Type B pancreatic cell (in vitro differentiated cells): Measurements from ENCODE around the gene CCDC8. TPM values are rescaled to one million over a fixed set of nuclear protein-coding genes. Genes with fewer than 3 reads are reported as not detected.
"Not testable (repeated sequence)": the region's sequence is repeated elsewhere in the genome, so short reads cannot be mapped to it uniquely, and the experiment has no call there.

Source experiments
- DNase-seq: peaks from one replicate; pipeline ENCODE4 v3.0.0; 2021; ENCODE audit warnings: mixed read lengths; ENCODE audit not compliant: unreplicated experiment; ENCODE audit errors: extremely low spot score
- H3K27ac Mint-ChIP-seq: 2 replicates; pipeline ENCODE4 v1.8.0; 2021; ENCODE audit warnings: mild to moderate bottlenecking, mixed read lengths
- H3K27me3 Mint-ChIP-seq: 2 replicates; pipeline ENCODE4 v1.8.0; 2021; ENCODE audit warnings: mixed read lengths
- H3K36me3 Mint-ChIP-seq: 2 replicates; pipeline ENCODE4 v1.8.0; 2021; ENCODE audit warnings: mixed read lengths
- H3K4me1 Mint-ChIP-seq: one replicate; pipeline ENCODE4 v1.8.0; 2021; ENCODE audit warnings: mixed read lengths; ENCODE audit not compliant: unreplicated experiment
- H3K4me3 Mint-ChIP-seq: 2 replicates; pipeline ENCODE4 v1.8.0; 2021; ENCODE audit warnings: mild to moderate bottlenecking, mixed read lengths
- H3K9me3 Mint-ChIP-seq: 2 replicates; pipeline ENCODE4 v1.8.0; 2021; ENCODE audit warnings: mixed read lengths
- total RNA-seq: library from RNA; stranded (reverse); gene quantifications from 2 replicates; pipeline ENCODE4 v1.2.1, GENCODE V29; 2021; ENCODE audit warnings: low replicate concordance
- TF ChIP-seq, protein P1 (sequence below): fragments of 200-600 bp; sonication (generic); conservative IDR thresholded peaks from 2 replicates; pipeline ENCODE4 v1.5.0; 2021; ENCODE audit warnings: antibody characterized with exemption, mild to moderate bottlenecking

CCDC8 gene
- total RNA-seq, 1 donor from 2014 or later = 29.3 TPM

DNA sequence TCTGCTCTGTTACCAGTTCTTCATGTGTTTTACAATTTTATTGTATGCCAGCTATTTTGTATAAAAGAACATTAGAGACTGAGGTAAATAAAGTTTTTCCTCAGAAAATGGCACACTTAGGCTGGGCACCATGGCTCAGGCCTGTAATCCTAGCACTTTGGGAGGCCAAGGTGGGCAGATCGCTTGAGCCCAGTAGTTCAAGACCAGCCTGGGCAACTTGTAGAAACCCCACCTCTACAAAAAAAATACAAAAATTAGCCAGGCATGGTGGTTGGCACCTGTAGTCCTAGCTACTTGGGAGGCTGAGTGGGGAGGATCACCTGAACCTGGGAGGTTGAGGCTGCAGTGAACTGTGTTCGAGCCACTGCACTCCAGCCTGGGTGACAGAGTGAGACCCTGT lies 32.0 kb downstream of the CCDC8 start:
- Mint-ChIP-seq H3K36me3 (peaks cover 49% of the 10 kb centered on the region), H3K4me3 (no peak overlapping the region), H3K27ac (no peak overlapping the region), H3K27me3 (no peaks in the 10 kb centered on the region), H3K4me1 (no peaks in the 10 kb centered on the region), H3K9me3 (no peaks in the 10 kb centered on the region)
- TF ChIP-seq, protein P1, sequence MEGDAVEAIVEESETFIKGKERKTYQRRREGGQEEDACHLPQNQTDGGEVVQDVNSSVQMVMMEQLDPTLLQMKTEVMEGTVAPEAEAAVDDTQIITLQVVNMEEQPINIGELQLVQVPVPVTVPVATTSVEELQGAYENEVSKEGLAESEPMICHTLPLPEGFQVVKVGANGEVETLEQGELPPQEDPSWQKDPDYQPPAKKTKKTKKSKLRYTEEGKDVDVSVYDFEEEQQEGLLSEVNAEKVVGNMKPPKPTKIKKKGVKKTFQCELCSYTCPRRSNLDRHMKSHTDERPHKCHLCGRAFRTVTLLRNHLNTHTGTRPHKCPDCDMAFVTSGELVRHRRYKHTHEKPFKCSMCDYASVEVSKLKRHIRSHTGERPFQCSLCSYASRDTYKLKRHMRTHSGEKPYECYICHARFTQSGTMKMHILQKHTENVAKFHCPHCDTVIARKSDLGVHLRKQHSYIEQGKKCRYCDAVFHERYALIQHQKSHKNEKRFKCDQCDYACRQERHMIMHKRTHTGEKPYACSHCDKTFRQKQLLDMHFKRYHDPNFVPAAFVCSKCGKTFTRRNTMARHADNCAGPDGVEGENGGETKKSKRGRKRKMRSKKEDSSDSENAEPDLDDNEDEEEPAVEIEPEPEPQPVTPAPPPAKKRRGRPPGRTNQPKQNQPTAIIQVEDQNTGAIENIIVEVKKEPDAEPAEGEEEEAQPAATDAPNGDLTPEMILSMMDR = no peak
- no peak for DNase-seq

DNA sequence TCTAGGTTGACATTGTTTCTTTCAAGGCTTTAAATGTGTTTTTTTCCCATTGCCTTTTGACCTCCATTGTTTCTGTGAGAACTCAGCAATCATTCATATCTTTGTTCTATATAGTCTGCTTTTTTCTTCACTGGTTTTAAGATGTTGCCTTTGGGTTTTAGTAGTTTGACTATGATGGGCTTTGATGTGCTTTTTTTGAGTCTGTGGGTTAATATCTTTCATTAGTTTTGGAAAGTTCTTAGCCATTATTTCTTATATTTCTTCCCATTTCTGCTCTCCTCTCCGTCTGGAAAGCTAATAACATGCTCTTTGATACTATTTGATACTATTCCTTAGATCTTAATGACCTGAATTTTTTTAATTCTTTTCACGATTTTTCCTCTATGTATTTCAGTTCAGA lies 32.7 kb downstream of the CCDC8 start:
- Mint-ChIP-seq H3K27ac (no peak overlapping the region), H3K4me3 (no peak overlapping the region), H3K27me3 (no peaks in the 10 kb centered on the region), H3K36me3 (peaks cover 52% of the 10 kb centered on the region), H3K9me3 (no peaks in the 10 kb centered on the region), H3K4me1 (no peaks in the 10 kb centered on the region)
- DNase-seq = no peak
- TF ChIP-seq, protein P1 = no peak

DNA sequence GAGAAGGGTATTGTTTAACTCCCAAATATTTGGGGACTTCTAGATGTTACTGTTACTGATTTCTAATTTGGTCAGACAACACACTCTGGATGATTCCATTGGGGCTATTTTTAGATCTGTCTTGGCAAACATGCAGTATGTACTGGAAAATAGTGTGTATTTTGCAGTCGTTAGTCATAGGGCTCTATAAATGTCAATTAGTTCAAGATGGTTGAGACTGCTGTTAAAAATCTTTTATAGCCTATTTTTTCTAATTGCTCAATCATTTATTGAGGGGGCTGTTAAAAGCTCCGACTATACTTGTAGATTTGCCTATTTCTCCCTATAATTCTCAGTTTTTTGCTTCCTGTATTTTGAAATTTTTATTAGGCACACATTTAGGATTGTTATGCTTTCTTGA lies 35.1 kb downstream of the CCDC8 start:
- Mint-ChIP-seq H3K9me3 (no peaks in the 10 kb centered on the region), H3K4me1 (no peaks in the 10 kb centered on the region), H3K27ac (no peak overlapping the region), H3K4me3 (no peak overlapping the region), H3K27me3 (no peaks in the 10 kb centered on the region), H3K36me3 (peaks cover 45% of the 10 kb centered on the region)
- DNase-seq = no peak
- TF ChIP-seq, protein P1 = no peak

DNA sequence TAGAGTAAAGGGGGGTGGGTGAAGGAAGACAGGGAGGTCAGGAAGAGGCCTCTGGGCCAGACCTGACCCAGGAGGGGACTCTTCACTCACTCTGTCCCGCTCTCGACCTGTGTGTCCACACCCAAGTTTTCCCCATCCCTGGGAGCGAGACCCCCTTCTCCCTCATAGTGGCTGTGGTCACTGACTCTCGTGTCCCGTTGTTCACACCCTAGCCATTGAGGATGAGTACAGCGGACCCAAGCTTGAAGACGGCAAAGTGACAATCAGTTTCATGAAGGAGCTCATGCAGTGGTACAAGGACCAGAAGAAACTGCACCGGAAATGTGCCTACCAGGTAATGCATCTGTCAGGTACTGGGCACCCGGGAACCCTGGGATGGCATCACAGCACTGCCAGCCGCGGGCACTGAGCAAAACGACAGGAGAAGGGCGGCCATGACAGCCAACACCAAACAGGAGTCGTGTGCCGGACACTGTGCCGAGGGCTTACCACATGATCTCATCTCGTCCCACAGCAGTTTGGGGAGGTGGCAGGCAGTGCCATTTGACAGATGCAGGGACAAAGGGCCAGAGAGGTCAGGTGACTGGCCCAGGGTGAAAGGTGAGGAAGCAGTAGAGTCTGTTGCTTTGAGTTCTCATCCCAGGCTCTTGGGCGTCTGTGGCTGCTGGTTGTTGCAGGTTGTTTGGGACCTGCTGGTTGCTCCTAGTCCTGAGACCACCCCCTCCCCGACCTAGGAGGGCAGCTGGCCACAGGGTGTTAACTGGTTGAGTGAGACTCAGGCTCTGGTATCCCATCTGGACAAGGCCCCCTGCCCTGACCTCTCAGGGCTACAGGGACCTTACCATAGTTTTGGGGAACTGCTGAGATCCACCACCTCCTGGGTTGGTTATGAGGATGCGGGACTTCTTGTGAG lies 36.9 kb downstream of the CCDC8 start:
- Mint-ChIP-seq H3K9me3 (no peaks in the 10 kb centered on the region), H3K27me3 (no peaks in the 10 kb centered on the region), H3K36me3 (peaks cover 34% of the 10 kb centered on the region), H3K27ac (no peak overlapping the region), H3K4me1 (peaks cover 10% of the 10 kb centered on the region), H3K4me3 (no peak overlapping the region)
- no peak for DNase-seq
- TF ChIP-seq, protein P1 = no peak

DNA sequence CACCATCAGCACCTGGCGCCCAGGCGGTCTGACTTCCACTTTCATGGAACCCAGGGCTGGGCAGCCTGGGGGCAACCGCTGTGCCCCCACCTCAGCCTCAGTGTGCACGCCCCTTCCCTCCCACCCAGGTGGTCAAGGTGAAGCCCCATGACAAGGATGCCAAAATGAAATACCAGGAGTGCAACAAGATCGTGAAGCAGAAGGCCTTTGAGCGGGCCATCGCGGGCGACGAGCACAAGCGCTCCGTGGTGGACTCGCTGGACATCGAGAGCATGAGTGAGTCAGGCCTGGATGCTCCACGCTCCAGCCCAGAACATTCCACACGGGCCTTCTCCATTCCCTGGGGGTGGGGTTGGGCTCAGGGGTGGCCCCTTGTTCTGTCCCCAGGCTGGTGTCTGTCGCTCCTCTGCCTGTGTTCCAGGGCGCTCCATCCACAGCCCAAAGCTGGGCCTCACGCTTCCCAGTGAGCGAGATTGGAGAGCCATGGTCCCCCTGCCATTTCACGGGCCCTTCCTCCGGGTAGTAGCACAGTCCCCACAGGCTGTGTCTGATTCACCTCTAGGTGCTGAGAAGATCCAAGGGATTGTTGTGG lies 37.8 kb downstream of the CCDC8 start:
- not testable (repeated sequence) for H3K9me3 Mint-ChIP-seq

More for the DNA sequence above, 37.8 kb downstream of the CCDC8 start:
- H3K27me3 Mint-ChIP-seq, H3K4me3 Mint-ChIP-seq, H3K27ac Mint-ChIP-seq, DNase-seq: not testable (repeated sequence)
- Mint-ChIP-seq H3K36me3 (peaks cover 27% of the 10 kb centered on the region), H3K4me1 (peaks cover 14% of the 10 kb centered on the region)
